Stimulated activated CD4-positive, alpha-beta T cell treated with anti-CD3 and anti-CD28 coated beads, Interleukin-12 subunit alpha, Interleukin-12 subunit beta, amount 100 ng/mL, for 48 hours (primary cell): ENCODE measurements around the gene KDM2A.
"Not testable (repeated sequence)": the region's sequence is repeated elsewhere in the genome, so short reads cannot be mapped to it uniquely, and the experiment has no call there.

Experiments
- DNase-seq, 3 donors: peaks; one replicate each; pipeline ENCODE4 v3.0.0-alpha.2; 2020; ENCODE audit warnings: low read depth in 2 of 3, low spot score in 1 of 3

Gene KDM2A

GRCh38 chr11:67167091-67167490, 48.0 kb downstream of the KDM2A start:
- DNase-seq, result no peak

- DNase-seq, result no peak
These were observed 48.7 kb downstream of the KDM2A start for GRCh38 chr11:67167719-67168118.

GRCh38 chr11:67168911-67169310, 49.8 kb downstream of the KDM2A start:
- DNase-seq, result not testable (repeated sequence)

- no peak for DNase-seq
These were observed 55.2 kb downstream of the KDM2A start for GRCh38 chr11:67174311-67174710.

GRCh38 chr11:67177399-67178281, 58.6 kb downstream of the KDM2A start:
- DNase-seq, result no peak

DNA sequence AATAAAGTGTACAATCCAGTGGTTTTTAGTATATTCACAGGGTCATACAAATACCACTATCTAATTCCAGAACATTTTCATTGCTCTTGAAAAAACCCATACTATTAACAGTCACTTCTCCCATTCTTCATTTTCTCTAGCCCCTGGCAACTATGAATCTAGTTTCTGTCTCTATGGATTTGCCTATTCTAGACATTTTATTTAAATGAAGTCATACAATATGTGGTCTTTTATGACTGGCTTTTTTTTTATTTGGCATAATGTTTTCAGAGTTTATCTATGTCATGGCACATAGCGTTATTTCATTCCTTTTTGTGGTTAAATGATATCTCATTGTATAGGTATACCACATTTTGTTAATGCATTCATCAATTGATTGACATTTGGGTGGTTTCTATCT, 59.4 kb downstream of the KDM2A start:
- no peak for DNase-seq

GRCh38 chr11:67178878-67179277, 59.8 kb downstream of the KDM2A start:
- DNase-seq, result no peak

DNA sequence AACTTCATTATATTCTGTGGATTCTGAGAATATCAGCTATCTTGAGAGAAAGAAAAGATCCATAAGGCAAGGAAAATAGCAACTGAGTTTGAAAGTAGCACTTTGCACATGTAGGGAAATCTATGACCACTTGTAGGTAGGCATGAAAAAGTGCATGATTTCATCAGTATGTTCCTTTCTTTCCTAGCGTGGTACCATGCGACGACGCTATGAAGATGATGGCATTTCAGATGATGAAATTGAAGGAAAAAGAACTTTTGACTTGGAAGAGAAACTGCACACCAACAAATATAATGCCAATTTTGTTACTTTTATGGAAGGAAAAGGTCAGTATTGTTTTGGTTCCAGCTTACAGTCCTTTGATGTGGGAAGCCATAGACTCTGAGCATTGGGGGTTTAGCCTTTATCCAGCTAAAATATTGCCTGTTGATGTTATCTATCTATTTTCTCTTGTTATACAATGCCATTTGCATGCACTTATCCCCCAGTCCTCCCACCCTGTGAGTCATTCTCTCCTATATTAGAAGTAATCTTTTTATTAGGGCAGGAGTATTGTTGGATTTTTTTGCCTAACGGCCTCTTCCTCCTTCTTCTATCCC, 60.9 kb downstream of the KDM2A start:
- no peak for DNase-seq

- DNase-seq, result no peak
These were observed 75.0 kb downstream of the KDM2A start for GRCh38 chr11:67194096-67194495.

DNA sequence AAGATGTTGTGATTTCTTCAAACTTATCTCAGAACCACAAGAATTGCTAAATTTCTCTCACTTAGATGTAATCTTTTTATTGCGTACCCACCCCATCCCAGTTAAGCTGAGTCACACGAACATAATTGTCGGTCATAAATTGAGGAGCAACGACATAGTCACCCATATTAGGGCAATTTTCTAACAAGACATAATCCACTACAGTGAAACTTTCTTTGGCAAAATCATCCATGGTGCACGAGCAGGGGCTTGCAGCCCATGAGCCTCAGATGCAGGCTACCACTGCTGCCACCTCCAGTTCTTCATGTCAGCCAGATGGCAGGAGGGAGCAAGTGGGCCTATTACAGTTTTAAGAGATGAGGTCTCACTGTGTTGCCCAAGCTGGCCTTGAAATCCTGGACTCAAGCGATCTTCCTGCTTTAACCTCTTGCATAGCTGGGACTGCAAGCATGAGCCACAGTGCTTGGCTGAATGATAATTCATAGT, 77.0 kb downstream of the KDM2A start:
- DNase-seq, result no peak

- DNase-seq, result no peak
These were observed 78.5 kb downstream of the KDM2A start for GRCh38 chr11:67197606-67198005.

- not testable (repeated sequence) for DNase-seq
These were observed 79.7 kb downstream of the KDM2A start for GRCh38 chr11:67198781-67199180.

- no peak for DNase-seq
These were observed 80.7 kb downstream of the KDM2A start for GRCh38 chr11:67199751-67200150.

- no peak for DNase-seq
These were observed 83.0 kb downstream of the KDM2A start for GRCh38 chr11:67202028-67202427.

GRCh38 chr11:67204822-67205221, 85.8 kb downstream of the KDM2A start:
- DNase-seq, result no peak

DNA sequence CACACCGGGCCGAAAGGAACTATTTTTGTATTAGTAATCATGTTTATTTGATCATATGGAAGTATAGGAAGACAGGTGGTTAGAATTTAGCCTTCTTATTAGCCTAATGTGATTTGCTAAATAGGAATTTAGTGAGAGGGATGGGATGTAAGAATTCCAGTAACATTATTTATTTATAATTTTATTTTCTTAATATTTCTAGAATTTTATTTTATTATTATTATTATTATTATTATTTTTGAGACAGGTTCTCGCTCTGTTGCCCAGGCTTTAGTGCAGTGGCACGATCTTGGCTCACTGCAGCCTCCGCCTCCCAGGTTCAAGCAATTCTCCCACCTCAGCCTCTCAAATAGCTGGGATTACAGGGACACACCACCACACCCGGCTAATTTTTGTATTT, 90.2 kb downstream of the KDM2A start:
- DNase-seq, result not testable (repeated sequence)

- DNase-seq, result no peak
These were observed 92.8 kb downstream of the KDM2A start for GRCh38 chr11:67211656-67212436.

GRCh38 chr11:67213178-67213621, 94.1 kb downstream of the KDM2A start:
- DNase-seq, result no peak

DNA sequence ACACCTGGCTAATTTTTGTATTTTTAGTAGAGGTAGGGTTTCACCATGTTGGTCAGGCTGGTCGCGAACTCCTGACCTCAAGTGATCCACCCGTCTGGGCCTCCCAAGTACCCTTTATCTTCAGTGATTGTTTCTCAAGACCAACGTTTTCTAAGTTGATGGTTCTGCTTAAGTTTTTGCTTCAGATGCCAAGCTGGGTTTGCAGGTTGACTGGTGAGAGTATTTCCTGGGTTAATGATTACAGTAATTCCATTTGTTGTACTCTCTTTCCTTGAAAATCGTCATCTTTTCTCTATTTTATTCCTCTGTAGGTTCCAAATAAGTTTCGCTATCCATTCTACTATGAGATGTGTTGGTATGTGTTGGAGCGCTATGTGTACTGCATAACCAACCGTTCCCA, 108.7 kb downstream of the KDM2A start:
- no peak for DNase-seq

- DNase-seq, result no peak
These were observed 111.3 kb downstream of the KDM2A start for GRCh38 chr11:67230406-67230805.

GRCh38 chr11:67230886-67231285, 111.8 kb downstream of the KDM2A start:
- DNase-seq, result no peak
